Neural progenitor cell (in vitro differentiated cells): ENCODE measurements around the gene KCNB1. TPM values are rescaled to one million over a fixed set of nuclear protein-coding genes. Genes with fewer than 3 reads are reported as not detected.

Experiments
- DNase-seq: peaks from one replicate; pipeline ENCODE4 v3.0.0-alpha.2; 2016; ENCODE audit warnings: low spot score
- H2AFZ ChIP-seq: fragments of 200-600 bp; sonication (generic); replicated peaks from 2 replicates; pipeline ENCODE4 v1.6.1; 2016; ENCODE audit warnings: antibody characterized with exemption
- H3F3A ChIP-seq: fragments of 200-600 bp; sonication (generic); 2 replicates; pipeline ENCODE4 v1.6.1; 2016; ENCODE audit warnings: antibody characterized with exemption, low read depth
- H3K27ac ChIP-seq: fragments of 200-600 bp; sonication (generic); 2 replicates; pipeline ENCODE4 v1.5.1; 2016; ENCODE audit warnings: mild to moderate bottlenecking
- H3K27me3 ChIP-seq: fragments of 200-600 bp; sonication (generic); 2 replicates; pipeline ENCODE4 v1.6.1; 2016; ENCODE audit warnings: mild to moderate bottlenecking, moderate library complexity
- H3K36me3 ChIP-seq: fragments of 200-600 bp; sonication (generic); 2 replicates; pipeline ENCODE4 v1.5.1; 2016
- H3K4me1 ChIP-seq: fragments of 200-600 bp; sonication (generic); 2 replicates; pipeline ENCODE4 v1.6.1; 2016; ENCODE audit warnings: mixed run types
- H3K4me2 ChIP-seq: fragments of 200-600 bp; sonication (generic); 2 replicates; pipeline ENCODE4 v1.6.1; 2016
- H3K4me3 ChIP-seq: fragments of 200-600 bp; sonication (generic); 2 replicates; pipeline ENCODE4 v1.5.1; 2016
- H3K79me2 ChIP-seq: fragments of 200-600 bp; sonication (generic); 2 replicates; pipeline ENCODE4 v1.6.1; 2016; ENCODE audit warnings: low read depth
- H3K9ac ChIP-seq: fragments of 200-600 bp; sonication (generic); 2 replicates; pipeline ENCODE4 v1.6.1; 2016
- H3K9me3 ChIP-seq: fragments of 200-600 bp; sonication (generic); 2 replicates; pipeline ENCODE4 v1.5.1; 2016; ENCODE audit warnings: low read depth
- H4K20me1 ChIP-seq: fragments of 200-600 bp; sonication (generic); 2 replicates; pipeline ENCODE4 v1.6.1; 2016; ENCODE audit warnings: low read depth
- H3K27ac Mint-ChIP-seq: 3 replicates; pipeline ENCODE4 v1.8.0; 2021; ENCODE audit warnings: mixed read lengths
- H3K27me3 Mint-ChIP-seq: 2 replicates; pipeline ENCODE4 v1.8.0; 2022; ENCODE audit warnings: low read depth, mild to moderate bottlenecking, inconsistent platforms, moderate library complexity, mixed read lengths; ENCODE audit not compliant: insufficient read depth
- H3K36me3 Mint-ChIP-seq: 3 replicates; pipeline ENCODE4 v1.8.0; 2021; ENCODE audit warnings: mixed read lengths
- H3K4me1 Mint-ChIP-seq: 3 replicates; pipeline ENCODE4 v1.8.0; 2021; ENCODE audit warnings: mixed read lengths
- H3K4me3 Mint-ChIP-seq: 3 replicates; pipeline ENCODE4 v1.8.0; 2021; ENCODE audit warnings: mild to moderate bottlenecking, moderate library complexity, mixed read lengths
- H3K9me3 Mint-ChIP-seq: 3 replicates; pipeline ENCODE4 v1.8.0; 2020; ENCODE audit warnings: mixed read lengths
- EZH2 ChIP-seq: fragments of 200-600 bp; sonication (generic); IDR thresholded peaks from 2 replicates; pipeline ENCODE4 v1.6.1; 2017; ENCODE audit warnings: antibody characterized with exemption, mild to moderate bottlenecking, moderate library complexity
- EZH2phosphoT487 ChIP-seq: fragments of 200-600 bp; sonication (generic); IDR thresholded peaks from 2 replicates; pipeline ENCODE4 v1.6.1; 2017; ENCODE audit warnings: antibody characterized with exemption
- total RNA-seq: library from RNA; depleted of rRNA; stranded (reverse); fragments of >200 nt; gene quantifications from 2 replicates; pipeline ENCODE4 v1.2.3, GENCODE V29; 2015; ENCODE audit warnings: low replicate concordance
- TF ChIP-seq, protein P1 (sequence below): fragments of 200-600 bp; sonication (generic); IDR thresholded peaks from 2 replicates; pipeline ENCODE4 v1.5.1; 2017; ENCODE audit warnings: antibody characterized with exemption, mild to moderate bottlenecking

KCNB1 gene
- total RNA-seq, 1 donor from 2014 or later: 0.97 TPM

GRCh38 chr20:49445176-49445575 lies 37.3 kb downstream of the KCNB1 start:
- H4K20me1 ChIP-seq: no peaks in the 10 kb centered on the region
- no peaks in the 10 kb centered on the region for H3K79me2 ChIP-seq
- no peaks in the 10 kb centered on the region for H3K9me3 ChIP-seq
- H3K4me3 Mint-ChIP-seq: no peak overlapping the region
- no peak for DNase-seq
- no peak for TF ChIP-seq EZH2phosphoT487
- TF ChIP-seq EZH2: no peak
- TF ChIP-seq, protein P1, sequence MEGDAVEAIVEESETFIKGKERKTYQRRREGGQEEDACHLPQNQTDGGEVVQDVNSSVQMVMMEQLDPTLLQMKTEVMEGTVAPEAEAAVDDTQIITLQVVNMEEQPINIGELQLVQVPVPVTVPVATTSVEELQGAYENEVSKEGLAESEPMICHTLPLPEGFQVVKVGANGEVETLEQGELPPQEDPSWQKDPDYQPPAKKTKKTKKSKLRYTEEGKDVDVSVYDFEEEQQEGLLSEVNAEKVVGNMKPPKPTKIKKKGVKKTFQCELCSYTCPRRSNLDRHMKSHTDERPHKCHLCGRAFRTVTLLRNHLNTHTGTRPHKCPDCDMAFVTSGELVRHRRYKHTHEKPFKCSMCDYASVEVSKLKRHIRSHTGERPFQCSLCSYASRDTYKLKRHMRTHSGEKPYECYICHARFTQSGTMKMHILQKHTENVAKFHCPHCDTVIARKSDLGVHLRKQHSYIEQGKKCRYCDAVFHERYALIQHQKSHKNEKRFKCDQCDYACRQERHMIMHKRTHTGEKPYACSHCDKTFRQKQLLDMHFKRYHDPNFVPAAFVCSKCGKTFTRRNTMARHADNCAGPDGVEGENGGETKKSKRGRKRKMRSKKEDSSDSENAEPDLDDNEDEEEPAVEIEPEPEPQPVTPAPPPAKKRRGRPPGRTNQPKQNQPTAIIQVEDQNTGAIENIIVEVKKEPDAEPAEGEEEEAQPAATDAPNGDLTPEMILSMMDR: no peak
- no peak overlapping the region for H3K4me3 ChIP-seq
- no peak overlapping the region for H3K9ac ChIP-seq
- H3K36me3 ChIP-seq: no peaks in the 10 kb centered on the region
- peaks cover 5% of the 10 kb centered on the region for H3F3A ChIP-seq
- H3K27ac ChIP-seq: no peak overlapping the region
- H3K4me2 ChIP-seq: no peak overlapping the region
- no peaks in the 10 kb centered on the region for H3K36me3 Mint-ChIP-seq
- peaks cover 5% of the 10 kb centered on the region for H3K27me3 Mint-ChIP-seq
- peaks cover 41% of the 10 kb centered on the region for H3K4me1 Mint-ChIP-seq
- H3K27ac Mint-ChIP-seq: no peak overlapping the region
- no peaks in the 10 kb centered on the region for H3K9me3 Mint-ChIP-seq
- H2AFZ ChIP-seq: no peak overlapping the region
- peaks cover 25% of the 10 kb centered on the region for H3K4me1 ChIP-seq
- no peaks in the 10 kb centered on the region for H3K27me3 ChIP-seq

DNA sequence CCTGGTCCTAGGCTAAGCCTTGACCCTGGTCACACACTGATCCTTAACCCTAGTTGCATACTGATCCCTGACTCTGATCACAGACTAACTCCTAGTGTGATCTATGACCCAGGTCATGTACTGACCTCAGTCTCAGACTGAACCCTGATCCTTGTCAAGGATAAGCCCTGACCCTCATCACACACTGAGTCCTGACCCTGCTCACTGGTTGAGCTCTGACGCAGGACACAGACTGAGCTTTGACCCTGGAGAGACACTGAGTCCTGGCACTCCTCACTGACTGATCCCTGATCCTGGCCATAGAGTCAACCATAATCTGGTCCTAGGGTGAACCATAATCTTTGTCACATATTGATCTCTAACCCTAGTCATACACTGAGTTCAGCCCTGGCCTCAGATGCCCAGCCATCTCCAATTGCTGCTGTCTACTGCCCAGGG lies 37.9 kb downstream of the KCNB1 start:
- TF ChIP-seq EZH2 (no peak), EZH2phosphoT487 (no peak)
- TF ChIP-seq, protein P1: no peak
- H3K4me3 Mint-ChIP-seq: no peak overlapping the region

DNA sequence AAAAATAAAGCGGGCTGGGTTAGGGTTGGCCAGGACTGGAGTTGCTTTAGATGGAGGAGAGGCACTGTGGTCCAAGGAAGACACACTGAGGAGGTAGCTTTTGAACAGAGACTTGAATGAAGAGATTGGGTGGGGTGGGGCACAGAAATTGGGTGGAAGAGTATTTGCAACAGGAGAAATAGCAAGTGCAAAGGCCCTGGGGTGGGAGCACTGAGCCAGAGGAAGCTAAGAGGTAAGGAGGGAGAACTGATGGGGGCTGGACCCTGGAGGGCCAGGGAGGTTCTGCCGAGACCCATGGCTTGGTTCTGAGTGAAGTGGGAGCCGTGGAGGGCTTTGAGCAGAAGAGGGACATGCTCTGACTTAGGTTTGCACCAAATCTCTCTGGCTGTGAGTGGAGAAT lies 45.4 kb downstream of the KCNB1 start:
- no peaks in the 10 kb centered on the region for H3K36me3 ChIP-seq
- no peaks in the 10 kb centered on the region for H3K79me2 ChIP-seq
- DNase-seq: no peak
- H3K36me3 Mint-ChIP-seq: no peaks in the 10 kb centered on the region
- H2AFZ ChIP-seq: no peak overlapping the region
- no peaks in the 10 kb centered on the region for H3K9me3 ChIP-seq
- no peaks in the 10 kb centered on the region for H3K9me3 Mint-ChIP-seq
- no peak overlapping the region for H3K4me3 ChIP-seq
- H3K4me1 Mint-ChIP-seq: no peaks in the 10 kb centered on the region
- no peak for TF ChIP-seq EZH2phosphoT487
- TF ChIP-seq, protein P1: no peak
- no peak for TF ChIP-seq EZH2
- H3K27ac Mint-ChIP-seq: no peak overlapping the region
- no peaks in the 10 kb centered on the region for H3K4me1 ChIP-seq
- H3K27me3 ChIP-seq: no peaks in the 10 kb centered on the region
- H3K9ac ChIP-seq: no peak overlapping the region
- H3K27me3 Mint-ChIP-seq: peaks cover 2% of the 10 kb centered on the region
- H4K20me1 ChIP-seq: no peaks in the 10 kb centered on the region
- H3K27ac ChIP-seq: no peak overlapping the region
- H3F3A ChIP-seq: no peaks in the 10 kb centered on the region
- no peak overlapping the region for H3K4me3 Mint-ChIP-seq
- H3K4me2 ChIP-seq: no peak overlapping the region

More for the DNA sequence above, 37.9 kb downstream of the KCNB1 start:
- H3K4me2 ChIP-seq: no peak overlapping the region
- peaks cover 5% of the 10 kb centered on the region for H3K27me3 Mint-ChIP-seq
- peaks cover 36% of the 10 kb centered on the region for H3K4me1 Mint-ChIP-seq
- no peaks in the 10 kb centered on the region for H3K27me3 ChIP-seq
- H3K9me3 ChIP-seq: no peaks in the 10 kb centered on the region
- H4K20me1 ChIP-seq: no peaks in the 10 kb centered on the region
- H3K27ac Mint-ChIP-seq: no peak overlapping the region
- no peaks in the 10 kb centered on the region for H3K36me3 Mint-ChIP-seq
- no peak overlapping the region for H3K9ac ChIP-seq
- H3K36me3 ChIP-seq: no peaks in the 10 kb centered on the region
- no peak overlapping the region for H2AFZ ChIP-seq
- H3F3A ChIP-seq: peaks cover under 1% of the 10 kb centered on the region
- H3K4me1 ChIP-seq: peaks cover 19% of the 10 kb centered on the region
- no peak for DNase-seq
- no peaks in the 10 kb centered on the region for H3K9me3 Mint-ChIP-seq
- H3K27ac ChIP-seq: no peak overlapping the region
- H3K4me3 ChIP-seq: no peak overlapping the region
- no peaks in the 10 kb centered on the region for H3K79me2 ChIP-seq

DNA sequence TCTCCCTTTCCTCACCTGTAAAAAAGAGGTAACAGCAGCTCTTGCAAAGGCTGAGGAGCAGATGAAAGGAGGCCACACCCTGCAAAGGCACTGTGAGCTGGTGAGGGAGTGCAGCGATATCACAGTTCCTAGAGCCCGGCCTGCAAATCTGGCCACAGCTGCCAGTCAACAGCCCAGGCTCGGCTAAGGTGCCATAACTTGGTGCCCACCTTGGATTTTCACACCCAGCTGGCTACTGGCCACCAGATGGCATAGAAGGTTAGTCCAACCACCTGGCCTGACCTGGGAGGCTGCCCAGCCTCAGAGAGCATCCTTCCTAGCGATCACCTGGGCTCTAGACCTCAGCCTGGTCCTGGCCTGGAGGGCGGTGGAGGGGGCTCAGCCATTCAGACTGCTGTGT lies 46.8 kb downstream of the KCNB1 start:
- Histone ChIP-seq H2AFZ (no peak overlapping the region), H3K4me1 (no peaks in the 10 kb centered on the region), H3K27me3 (no peaks in the 10 kb centered on the region), H3K4me2 (no peak overlapping the region), H3K36me3 (no peaks in the 10 kb centered on the region), H3K27ac (no peak overlapping the region), H3K9me3 (no peaks in the 10 kb centered on the region), H4K20me1 (no peaks in the 10 kb centered on the region), H3F3A (no peaks in the 10 kb centered on the region), H3K79me2 (no peaks in the 10 kb centered on the region), H3K4me3 (no peak overlapping the region), H3K9ac (no peak overlapping the region)
- H3K4me1 Mint-ChIP-seq: no peaks in the 10 kb centered on the region
- H3K27ac Mint-ChIP-seq: no peak overlapping the region
- no peaks in the 10 kb centered on the region for H3K9me3 Mint-ChIP-seq
- H3K36me3 Mint-ChIP-seq: no peaks in the 10 kb centered on the region
- no peak overlapping the region for H3K4me3 Mint-ChIP-seq
- no peak for DNase-seq
- no peak for TF ChIP-seq EZH2phosphoT487
- TF ChIP-seq, protein P1: peak; percentile 11
- TF ChIP-seq EZH2: no peak
- peaks cover 2% of the 10 kb centered on the region for H3K27me3 Mint-ChIP-seq
